ENCODE data around the gene SPTBN4. TPM values are rescaled to one million over a fixed set of nuclear protein-coding genes. Genes with fewer than 3 reads are reported as not detected.

The SPTBN4 gene
- total and polyA plus RNA-seq, 2 donors (not counting 1 experiment from before 2014, with no cell fraction given) = 1.3 to 6.6 TPM

GRCh38 chr19:40446263-40446784 lies 20.5 kb upstream of the SPTBN4 start:
- H2AFZ ChIP-seq (ENCODE audit: low read length) = no peak overlapping the region
- TF ChIP-seq, protein P1, sequence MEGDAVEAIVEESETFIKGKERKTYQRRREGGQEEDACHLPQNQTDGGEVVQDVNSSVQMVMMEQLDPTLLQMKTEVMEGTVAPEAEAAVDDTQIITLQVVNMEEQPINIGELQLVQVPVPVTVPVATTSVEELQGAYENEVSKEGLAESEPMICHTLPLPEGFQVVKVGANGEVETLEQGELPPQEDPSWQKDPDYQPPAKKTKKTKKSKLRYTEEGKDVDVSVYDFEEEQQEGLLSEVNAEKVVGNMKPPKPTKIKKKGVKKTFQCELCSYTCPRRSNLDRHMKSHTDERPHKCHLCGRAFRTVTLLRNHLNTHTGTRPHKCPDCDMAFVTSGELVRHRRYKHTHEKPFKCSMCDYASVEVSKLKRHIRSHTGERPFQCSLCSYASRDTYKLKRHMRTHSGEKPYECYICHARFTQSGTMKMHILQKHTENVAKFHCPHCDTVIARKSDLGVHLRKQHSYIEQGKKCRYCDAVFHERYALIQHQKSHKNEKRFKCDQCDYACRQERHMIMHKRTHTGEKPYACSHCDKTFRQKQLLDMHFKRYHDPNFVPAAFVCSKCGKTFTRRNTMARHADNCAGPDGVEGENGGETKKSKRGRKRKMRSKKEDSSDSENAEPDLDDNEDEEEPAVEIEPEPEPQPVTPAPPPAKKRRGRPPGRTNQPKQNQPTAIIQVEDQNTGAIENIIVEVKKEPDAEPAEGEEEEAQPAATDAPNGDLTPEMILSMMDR (conservative IDR thresholded peaks at IDR 0.05 in 1 of 2, IDR thresholded peaks at IDR 0.05 in 1 of 2; ENCODE audit: low read depth in 1 of 2, low read length in 2 of 2) = no peak
- TF ChIP-seq EZH2 (IDR thresholded peaks at IDR 0.05; ENCODE audit: low read length, missing control alignments) = no peak
- H3K36me3 ChIP-seq (ENCODE audit: control insufficient read depth, insufficient read depth, low read length) = peaks cover 5% of the 10 kb centered on the region
- H3K9me3 ChIP-seq (ENCODE audit: control insufficient read depth, insufficient read depth, low read depth, low read length) = no peaks in the 10 kb centered on the region
- peaks cover 23% of the 10 kb centered on the region for H3K79me2 ChIP-seq (ENCODE audit: control insufficient read depth, insufficient read depth, low read length)
- H3K9ac ChIP-seq (ENCODE audit: insufficient read depth, low read length) = no peak overlapping the region
- H3K27ac ChIP-seq (ENCODE audit: insufficient read depth, low read length) = no peak overlapping the region
- H4K20me1 ChIP-seq (ENCODE audit: control insufficient read depth, extremely low read depth, insufficient read depth, low read length) = no peaks in the 10 kb centered on the region
- H3K4me3 ChIP-seq (replicated peaks in 1 of 4; ENCODE audit: control extremely low read depth in 1 of 4, insufficient read depth in 1 of 4, low read depth in 3 of 4, low read length in 4 of 4) = no peak overlapping the region
- DNase-seq (ENCODE audit: low read depth in 2 of 2) = no peak
- peaks cover 7% of the 10 kb centered on the region for H3K4me1 ChIP-seq (ENCODE audit: control insufficient read depth, extremely low read depth, insufficient read depth, low read length)
- no peak overlapping the region for H3K4me2 ChIP-seq (ENCODE audit: extremely low read depth, insufficient read depth, low read length)
- no peaks in the 10 kb centered on the region for H3K27me3 ChIP-seq (ENCODE audit: control insufficient read depth, insufficient read depth, low read length)

GRCh38 chr19:40449506-40449905 lies 17.3 kb upstream of the SPTBN4 start:
- no peak overlapping the region for H3K9ac ChIP-seq (ENCODE audit: insufficient read depth, low read length)
- H3K4me2 ChIP-seq (ENCODE audit: extremely low read depth, insufficient read depth, low read length) = no peak overlapping the region
- no peaks in the 10 kb centered on the region for H3K79me2 ChIP-seq (ENCODE audit: control insufficient read depth, insufficient read depth, low read length)
- no peaks in the 10 kb centered on the region for H4K20me1 ChIP-seq (ENCODE audit: control insufficient read depth, extremely low read depth, insufficient read depth, low read length)
- no peaks in the 10 kb centered on the region for H3K36me3 ChIP-seq (ENCODE audit: control insufficient read depth, insufficient read depth, low read length)
- no peak overlapping the region for H2AFZ ChIP-seq (ENCODE audit: low read length)
- H3K27me3 ChIP-seq (ENCODE audit: control insufficient read depth, insufficient read depth, low read length) = no peaks in the 10 kb centered on the region
- peaks cover 3% of the 10 kb centered on the region for H3K4me1 ChIP-seq (ENCODE audit: control insufficient read depth, extremely low read depth, insufficient read depth, low read length)
- H3K27ac ChIP-seq (ENCODE audit: insufficient read depth, low read length) = no peak overlapping the region
- DNase-seq (ENCODE audit: low read depth in 2 of 2) = no peak
- H3K4me3 ChIP-seq (replicated peaks in 1 of 4; ENCODE audit: control extremely low read depth in 1 of 4, insufficient read depth in 1 of 4, low read depth in 3 of 4, low read length in 4 of 4) = no peak overlapping the region
- no peak for TF ChIP-seq EZH2 (IDR thresholded peaks at IDR 0.05; ENCODE audit: low read length, missing control alignments)
- TF ChIP-seq, protein P1 (conservative IDR thresholded peaks at IDR 0.05 in 1 of 2, IDR thresholded peaks at IDR 0.05 in 1 of 2; ENCODE audit: low read depth in 1 of 2, low read length in 2 of 2) = no peak
- H3K9me3 ChIP-seq (ENCODE audit: control insufficient read depth, insufficient read depth, low read depth, low read length) = no peaks in the 10 kb centered on the region

GRCh38 chr19:40450664-40451063 lies 16.1 kb upstream of the SPTBN4 start:
- DNase-seq (ENCODE audit: low read depth in 2 of 2) = no peak
- no peaks in the 10 kb centered on the region for H3K79me2 ChIP-seq (ENCODE audit: control insufficient read depth, insufficient read depth, low read length)
- no peak overlapping the region for H3K4me2 ChIP-seq (ENCODE audit: extremely low read depth, insufficient read depth, low read length)
- H2AFZ ChIP-seq (ENCODE audit: low read length) = no peak overlapping the region
- H3K4me3 ChIP-seq (replicated peaks in 1 of 4; ENCODE audit: control extremely low read depth in 1 of 4, insufficient read depth in 1 of 4, low read depth in 3 of 4, low read length in 4 of 4) = no peak overlapping the region
- TF ChIP-seq EZH2 (IDR thresholded peaks at IDR 0.05; ENCODE audit: low read length, missing control alignments) = no peak
- TF ChIP-seq, protein P1 (conservative IDR thresholded peaks at IDR 0.05 in 1 of 2, IDR thresholded peaks at IDR 0.05 in 1 of 2; ENCODE audit: low read depth in 1 of 2, low read length in 2 of 2) = no peak
- no peaks in the 10 kb centered on the region for H3K4me1 ChIP-seq (ENCODE audit: control insufficient read depth, extremely low read depth, insufficient read depth, low read length)
- no peaks in the 10 kb centered on the region for H4K20me1 ChIP-seq (ENCODE audit: control insufficient read depth, extremely low read depth, insufficient read depth, low read length)
- H3K36me3 ChIP-seq (ENCODE audit: control insufficient read depth, insufficient read depth, low read length) = no peaks in the 10 kb centered on the region
- no peaks in the 10 kb centered on the region for H3K9me3 ChIP-seq (ENCODE audit: control insufficient read depth, insufficient read depth, low read depth, low read length)
- H3K9ac ChIP-seq (ENCODE audit: insufficient read depth, low read length) = no peak overlapping the region
- H3K27me3 ChIP-seq (ENCODE audit: control insufficient read depth, insufficient read depth, low read length) = no peaks in the 10 kb centered on the region
- H3K27ac ChIP-seq (ENCODE audit: insufficient read depth, low read length) = no peak overlapping the region

All from fibroblast of lung (primary cell).